CD4-positive, alpha-beta memory T cell (primary cell): ENCODE measurements around the gene KLLN. TPM values are rescaled to one million over a fixed set of nuclear protein-coding genes. Genes with fewer than 3 reads are reported as not detected.

Experiments
- CTCF ChIA-PET: fragments of 350-600 bp; sonication (Branson Sonifier 250); formaldehyde crosslinking; loops from one replicate; lab custom pipeline; 2021; ENCODE audit warnings: inconsistent platforms; ENCODE audit not compliant: partially characterized antibody; lab: Charles Lee
- POLR2A ChIA-PET: fragments of 350-600 bp; sonication (Branson Sonifier 250); formaldehyde crosslinking; loops from one replicate; lab custom pipeline; 2021; ENCODE audit not compliant: partially characterized antibody; lab: Charles Lee
- DNase-seq, 5 donors: peaks; one replicate each; pipeline versions ENCODE4 v3.0.0 to v3.0.0-alpha.2; 2020 to 2022; ENCODE audit warnings: mixed read lengths in 1 of 5
- H3K27ac ChIP-seq: one replicate; pipeline ENCODE4 v1.7.0; 2013; ENCODE audit warnings: low read depth, low read length
- H3K27me3 ChIP-seq: 2 replicates; pipeline ENCODE4 v1.7.0; 2013; ENCODE audit warnings: mild to moderate bottlenecking, low read length, moderate library complexity; ENCODE audit not compliant: insufficient read depth
- H3K36me3 ChIP-seq: 2 replicates; pipeline ENCODE4 v1.7.0; 2013; ENCODE audit warnings: mild to moderate bottlenecking, low read length, moderate library complexity; ENCODE audit not compliant: insufficient read depth
- H3K4me1 ChIP-seq: 2 replicates; pipeline ENCODE4 v1.7.0; 2013; ENCODE audit warnings: mild to moderate bottlenecking, low read length, moderate library complexity; ENCODE audit not compliant: insufficient read depth
- H3K4me3 ChIP-seq, 2 donors: one replicate each; pipeline ENCODE4 v1.7.0; 2013; ENCODE audit warnings: low read length in 2 of 2, mild to moderate bottlenecking in 1 of 2
- H3K9me3 ChIP-seq, 2 donors: one replicate each; pipeline ENCODE4 v1.7.0; 2013; ENCODE audit warnings: low read length in 2 of 2, control low read depth in 1 of 2; ENCODE audit not compliant: control insufficient read depth in 1 of 2
- H3K27ac Mint-ChIP-seq, 7 donors: one replicate each; pipeline ENCODE4 v1.8.0; 2020 to 2021; ENCODE audit warnings: mixed read lengths in 7 of 7, mild to moderate bottlenecking in 6 of 7, inconsistent platforms in 3 of 7, moderate library complexity in 3 of 7
- H3K27me3 Mint-ChIP-seq, 2 donors: one replicate each; pipeline ENCODE4 v1.8.0; 2020 to 2021; ENCODE audit warnings: mixed read lengths in 2 of 2
- H3K36me3 Mint-ChIP-seq, 2 donors: one replicate each; pipeline ENCODE4 v1.8.0; 2020 to 2021; ENCODE audit warnings: mixed read lengths in 2 of 2, inconsistent platforms in 1 of 2, mild to moderate bottlenecking in 1 of 2
- H3K4me1 Mint-ChIP-seq, 4 donors: one replicate each; pipeline ENCODE4 v1.8.0; 2020 to 2021; ENCODE audit warnings: mixed read lengths in 4 of 4, mild to moderate bottlenecking in 1 of 4
- H3K4me3 Mint-ChIP-seq, 8 donors: one replicate each; pipeline ENCODE4 v1.8.0; 2020 to 2021; ENCODE audit warnings: mixed read lengths in 8 of 8, mild to moderate bottlenecking in 7 of 8, moderate library complexity in 6 of 8, inconsistent platforms in 3 of 8
- H3K9me3 Mint-ChIP-seq, 8 donors: one replicate each; pipeline ENCODE4 v1.8.0; 2020 to 2021; ENCODE audit warnings: mixed read lengths in 8 of 8, mild to moderate bottlenecking in 5 of 8, inconsistent platforms in 3 of 8, moderate library complexity in 1 of 8
- intact Hi-C: fragments of 100-400 bp; cut with micrococcal nuclease; formaldehyde crosslinking; loops from one replicate; pipeline ENCODE4 v1.15.1; 2023
- polyA plus RNA-seq, 2 donors: library from polyadenylated mRNA; unstranded; fragments of 300-500 nt; fragmentation: Illumina TruSeq; gene quantifications; one replicate each; pipeline ENCODE4 v1.2.3, GENCODE V29; 2021
- total RNA-seq, 2 experiments: library from RNA; stranded (reverse); gene quantifications; one replicate each; pipeline ENCODE4 v1.2.3, GENCODE V29; 2021

The KLLN gene
- total and polyA plus RNA-seq, 4 experiments from 2014 or later: 0.09 to 1.3 (median 1.0) TPM; not detected in 1

GRCh38 chr10:87844837-87845623 lies 18.3 kb downstream of the KLLN start:
- no peaks in the 10 kb centered on the region for H3K4me1 ChIP-seq
- no peaks in the 10 kb centered on the region for H3K36me3 Mint-ChIP-seq
- H3K4me3 ChIP-seq: no peak overlapping the region
- intact Hi-C loops: no loop called here
- no peak overlapping the region for H3K27ac Mint-ChIP-seq
- ChIA-PET CTCF (interaction anchor here (1.6 to 1.9 kb wide), 3 partner anchors 14 to 708 kb away, joined by 3 to 6 read pairs (median 6); no protein-coding TSS in a partner anchor), POLR2A (no interaction called here)
- H3K36me3 ChIP-seq: no peaks in the 10 kb centered on the region
- no peak overlapping the region for H3K4me3 Mint-ChIP-seq
- peaks cover 0 to 2% (median under 1%) of the 10 kb centered on the region in 4 donors for H3K4me1 Mint-ChIP-seq
- H3K9me3 Mint-ChIP-seq: no peaks in the 10 kb centered on the region
- no peaks in the 10 kb centered on the region for H3K9me3 ChIP-seq
- no peaks in the 10 kb centered on the region for H3K27me3 ChIP-seq
- no peak for DNase-seq
- H3K27ac ChIP-seq: no peak overlapping the region
- peaks cover 0 to 1% of the 10 kb centered on the region in 2 donors for H3K27me3 Mint-ChIP-seq

GRCh38 chr10:87843714-87844113 lies 19.6 kb downstream of the KLLN start:
- Histone ChIP-seq H3K9me3 (no peaks in the 10 kb centered on the region), H3K4me1 (no peaks in the 10 kb centered on the region), H3K36me3 (no peaks in the 10 kb centered on the region), H3K4me3 (no peak overlapping the region), H3K27me3 (no peaks in the 10 kb centered on the region), H3K27ac (no peak overlapping the region)
- POLR2A ChIA-PET: no interaction called here
- CTCF ChIA-PET: no interaction called here
- Mint-ChIP-seq H3K36me3 (no peaks in the 10 kb centered on the region), H3K27ac (no peak overlapping the region), H3K4me3 (no peak overlapping the region), H3K4me1 (peaks cover 0 to 2% (median under 1%) of the 10 kb centered on the region in 4 donors), H3K27me3 (peaks cover 0 to 1% of the 10 kb centered on the region in 2 donors), H3K9me3 (no peaks in the 10 kb centered on the region)
- DNase-seq: no peak
- intact Hi-C loops: no loop called here

- H3K27me3 ChIP-seq: no peaks in the 10 kb centered on the region
- ChIA-PET POLR2A (no interaction called here), CTCF (interaction anchor here (1.6 kb wide), 1 partner anchor 8 kb away, joined by 5 read pairs; no protein-coding TSS in a partner anchor)
- no peaks in the 10 kb centered on the region for H3K36me3 ChIP-seq
- H3K4me1 ChIP-seq: no peaks in the 10 kb centered on the region
- no peaks in the 10 kb centered on the region for H3K36me3 Mint-ChIP-seq
- H3K9me3 Mint-ChIP-seq: no peaks in the 10 kb centered on the region
- H3K4me1 Mint-ChIP-seq: peaks cover 0 to 2% (median under 1%) of the 10 kb centered on the region in 4 donors
- no peak for DNase-seq
- no peak overlapping the region for H3K4me3 ChIP-seq
- H3K9me3 ChIP-seq: no peaks in the 10 kb centered on the region
- no peak overlapping the region for H3K27ac Mint-ChIP-seq
- intact Hi-C loops: no loop called here
- H3K27me3 Mint-ChIP-seq: peaks cover 0 to 1% of the 10 kb centered on the region in 2 donors
- no peak overlapping the region for H3K4me3 Mint-ChIP-seq
- no peak overlapping the region for H3K27ac ChIP-seq
Observed at GRCh38 chr10:87842776-87843497, 20.4 kb downstream of the KLLN start.

GRCh38 chr10:87842220-87842641 lies 21.1 kb downstream of the KLLN start:
- ChIA-PET POLR2A (no interaction called here), CTCF (interaction anchor here (1.6 kb wide), 2 partner anchors 8 to 24 kb away, joined by 4 to 5 read pairs; partner anchors contain the start of gene ATAD1)
- Mint-ChIP-seq H3K36me3 (peaks cover 0 to 4% of the 10 kb centered on the region in 2 donors), H3K27me3 (peaks cover 0 to 1% of the 10 kb centered on the region in 2 donors), H3K9me3 (no peaks in the 10 kb centered on the region), H3K4me3 (no peak overlapping the region), H3K27ac (no peak overlapping the region), H3K4me1 (peaks cover 0 to 2% (median under 1%) of the 10 kb centered on the region in 4 donors)
- no peaks in the 10 kb centered on the region for H3K36me3 ChIP-seq
- no peaks in the 10 kb centered on the region for H3K4me1 ChIP-seq
- H3K4me3 ChIP-seq: no peak overlapping the region
- intact Hi-C loops: no loop called here
- H3K27ac ChIP-seq: no peak overlapping the region
- no peaks in the 10 kb centered on the region for H3K9me3 ChIP-seq
- DNase-seq: no peak
- H3K27me3 ChIP-seq: no peaks in the 10 kb centered on the region

GRCh38 chr10:87841186-87841585 lies 22.1 kb downstream of the KLLN start:
- Mint-ChIP-seq H3K27me3 (peaks cover 0 to 1% of the 10 kb centered on the region in 2 donors), H3K27ac (no peak overlapping the region)
- intact Hi-C loops: no loop called here

GRCh38 chr10:87838650-87839049 lies 24.7 kb downstream of the KLLN start:
- H3K27ac ChIP-seq: no peak overlapping the region
- DNase-seq: no peak
- ChIA-PET CTCF (interaction anchor here (0.7 to 2.0 kb wide), 4 partner anchors 10 to 1463 kb away, joined by 3 to 8 read pairs (median 3); partner anchors contain the start of gene IFIT2), POLR2A (no interaction called here)
- Mint-ChIP-seq H3K36me3 (peaks cover 0 to 10% of the 10 kb centered on the region in 2 donors), H3K9me3 (peaks cover 0 to 4% (median 0%) of the 10 kb centered on the region in 8 donors), H3K27ac (no peak overlapping the region), H3K4me3 (no peak overlapping the region), H3K4me1 (peaks cover 0 to 2% (median under 1%) of the 10 kb centered on the region in 4 donors), H3K27me3 (no peaks in the 10 kb centered on the region)
- no peaks in the 10 kb centered on the region for H3K9me3 ChIP-seq
- no peak overlapping the region for H3K4me3 ChIP-seq
- H3K27me3 ChIP-seq: no peaks in the 10 kb centered on the region
- H3K4me1 ChIP-seq: no peaks in the 10 kb centered on the region
- intact Hi-C loops: no loop called here
- H3K36me3 ChIP-seq: no peaks in the 10 kb centered on the region

More at GRCh38 chr10:87841186-87841585, 22.1 kb downstream of the KLLN start:
- POLR2A ChIA-PET: no interaction called here
- Histone ChIP-seq H3K36me3 (no peaks in the 10 kb centered on the region), H3K9me3 (no peaks in the 10 kb centered on the region), H3K4me3 (no peak overlapping the region), H3K27me3 (no peaks in the 10 kb centered on the region), H3K27ac (no peak overlapping the region), H3K4me1 (no peaks in the 10 kb centered on the region)
- peaks cover 0 to 10% of the 10 kb centered on the region in 2 donors for H3K36me3 Mint-ChIP-seq
- no peak overlapping the region for H3K4me3 Mint-ChIP-seq
- no peak for DNase-seq
- peaks cover 0 to 3% (median 0%) of the 10 kb centered on the region in 8 donors for H3K9me3 Mint-ChIP-seq
- peaks cover 0 to 2% (median under 1%) of the 10 kb centered on the region in 4 donors for H3K4me1 Mint-ChIP-seq
- CTCF ChIA-PET: interaction anchor here (1.6 kb wide), 2 partner anchors 9 to 23 kb away, joined by 4 to 5 read pairs; partner anchors contain the start of gene ATAD1

- H3K27me3 Mint-ChIP-seq: no peaks in the 10 kb centered on the region
- no peaks in the 10 kb centered on the region for H3K27me3 ChIP-seq
- no peak overlapping the region for H3K4me3 ChIP-seq
- peaks cover 0 to 10% of the 10 kb centered on the region in 2 donors for H3K36me3 Mint-ChIP-seq
- no peaks in the 10 kb centered on the region for H3K4me1 Mint-ChIP-seq
- H3K27ac ChIP-seq: no peak overlapping the region
- H3K4me1 ChIP-seq: no peaks in the 10 kb centered on the region
- no peaks in the 10 kb centered on the region for H3K9me3 ChIP-seq
- H3K27ac Mint-ChIP-seq: no peak overlapping the region
- no peak overlapping the region for H3K4me3 Mint-ChIP-seq
- ChIA-PET POLR2A (no interaction called here), CTCF (no interaction called here)
- intact Hi-C loops: no loop called here
- no peaks in the 10 kb centered on the region for H3K36me3 ChIP-seq
- DNase-seq: no peak
- H3K9me3 Mint-ChIP-seq: peaks cover 0 to 4% (median 0%) of the 10 kb centered on the region in 8 donors
Observed at GRCh38 chr10:87837445-87837844, 25.9 kb downstream of the KLLN start.
